H1 (cell line): ENCODE results near the gene SSTR4. TPM values are rescaled to one million over a fixed set of nuclear protein-coding genes. Genes with fewer than 3 reads are reported as not detected.
A peak's percentile ranks its signal among the peaks of the same experiment; 100 is the strongest.

Experiments used
- CTCF ChIA-PET: fragments of 300-600 bp; sonication (Branson Sonifier 250); formaldehyde crosslinking; loops from one replicate; lab custom pipeline; 2021; ENCODE audit not compliant: partially characterized antibody; lab: Charles Lee
- POLR2A ChIA-PET: fragments of 300-600 bp; sonication (Branson Sonifier 250); formaldehyde crosslinking; loops from one replicate; lab custom pipeline; 2021; ENCODE audit warnings: inconsistent platforms; ENCODE audit not compliant: partially characterized antibody; lab: Charles Lee
- DNase-seq, 2 experiments: peaks; one replicate each; pipeline versions ENCODE4 v3.0.0 to v3.0.0-alpha.2; 2010 to 2022; ENCODE audit warnings: low spot score in 2 of 2, low read depth in 1 of 2, mixed read lengths in 1 of 2
- FAIRE-seq: peaks from 2 replicates; lab custom pipeline; 2011; peaks lifted over from hg19 to GRCh38; lab: Jason Lieb, UNC
- H2AFZ ChIP-seq: 2 replicates; pipeline ENCODE4 v1.8.1; 2012; ENCODE audit warnings: low read length, inconsistent platforms
- H2AK5ac ChIP-seq: 2 replicates; pipeline ENCODE4 v1.6.1; 2013; ENCODE audit warnings: low read depth, low read length
- H2BK120ac ChIP-seq: replicated peaks from 2 replicates; pipeline ENCODE3; 2013; ENCODE audit warnings: low read depth, low read length, inconsistent platforms
- H2BK12ac ChIP-seq: 2 replicates; pipeline ENCODE4 v1.6.1; 2013; ENCODE audit warnings: low read depth, low read length
- H2BK15ac ChIP-seq: 2 replicates; pipeline ENCODE4 v1.6.1; 2013; ENCODE audit warnings: low read length
- H2BK20ac ChIP-seq: 2 replicates; pipeline ENCODE4 v1.6.1; 2013; ENCODE audit warnings: low read length
- H2BK5ac ChIP-seq: 2 replicates; pipeline ENCODE4 v1.6.1; 2013; ENCODE audit warnings: low read depth, low read length
- H3K14ac ChIP-seq: 2 replicates; pipeline ENCODE4 v1.6.1; 2013; ENCODE audit warnings: inconsistent platforms; ENCODE audit not compliant: insufficient read length
- H3K18ac ChIP-seq: 2 replicates; pipeline ENCODE4 v1.6.1; 2013; ENCODE audit warnings: low read length; ENCODE audit errors: extremely low read depth
- H3K23ac ChIP-seq: 2 replicates; pipeline ENCODE4 v1.6.1; 2013; ENCODE audit warnings: inconsistent platforms; ENCODE audit not compliant: insufficient read length
- H3K23me2 ChIP-seq: 2 replicates; pipeline ENCODE4 v1.6.1; 2013; ENCODE audit warnings: low read depth, low read length
- H3K27ac ChIP-seq: 2 replicates; pipeline ENCODE4 v1.6.1; 2011; ENCODE audit warnings: low read depth, low read length, inconsistent platforms
- H3K27me3 ChIP-seq, 4 experiments: replicated peaks in 1 of 4; 1 replicate in 1 of 4; 2 replicates in 3 of 4; pipeline versions ENCODE4 v1.6.1 to v1.8.1; 2011 to 2013; ENCODE audit warnings: low read length in 3 of 4, mild to moderate bottlenecking in 3 of 4, inconsistent platforms in 2 of 4, mixed read lengths in 2 of 4, moderate library complexity in 1 of 4; ENCODE audit not compliant: control insufficient read depth in 3 of 4, insufficient read depth in 3 of 4; ENCODE audit errors: extremely low read depth in 1 of 4
- H3K36me3 ChIP-seq, 4 experiments: 2 replicates each; pipeline versions ENCODE4 v1.6.1 to v1.8.1; 2011 to 2013; ENCODE audit warnings: mild to moderate bottlenecking in 4 of 4, low read length in 3 of 4, moderate library complexity in 2 of 4, control low read depth in 1 of 4, inconsistent platforms in 1 of 4; ENCODE audit not compliant: insufficient read depth in 4 of 4, control insufficient read depth in 2 of 4
- H3K4ac ChIP-seq: replicated peaks from 2 replicates; pipeline ENCODE3; 2013; ENCODE audit warnings: low read length, low read depth, mixed read lengths, inconsistent platforms; ENCODE audit not compliant: insufficient read length
- H3K4me1 ChIP-seq, 4 experiments: replicated peaks in 1 of 4; 1 replicate in 1 of 4; 2 replicates in 3 of 4; pipeline versions ENCODE4 v1.6.1 to v1.8.1; 2011 to 2013; ENCODE audit warnings: low read length in 3 of 4, inconsistent platforms in 2 of 4, mixed read lengths in 1 of 4; ENCODE audit not compliant: insufficient read depth in 4 of 4, control insufficient read depth in 3 of 4
- H3K4me2 ChIP-seq, 2 experiments: 2 replicates each; pipeline versions ENCODE4 v1.6.1 to v1.8.1; 2011 to 2013; ENCODE audit warnings: low read depth in 2 of 2, low read length in 2 of 2, control low read depth in 1 of 2, inconsistent platforms in 1 of 2, mild to moderate bottlenecking in 1 of 2; ENCODE audit not compliant: insufficient read depth in 1 of 2
- H3K4me3 ChIP-seq, 4 experiments: fragments of 200-600, 300-600 bp in 1 of 4; sonication (generic), shearing (Covaris generic), sonication (Bioruptor Twin) in 1 of 4; 2 replicates each; pipeline versions ENCODE4 v1.5.1 to v1.8.1; 2011 to 2016; ENCODE audit warnings: low read length in 4 of 4, low read depth in 3 of 4, control low read depth in 2 of 4, inconsistent platforms in 2 of 4, mild to moderate bottlenecking in 2 of 4, mixed read lengths in 1 of 4, moderate library complexity in 1 of 4; ENCODE audit not compliant: insufficient read depth in 2 of 4; ENCODE audit errors: extremely low read depth in 1 of 4
- H3K56ac ChIP-seq: replicated peaks from 2 replicates; pipeline ENCODE3; 2013; ENCODE audit warnings: low read depth, mild to moderate bottlenecking, mixed read lengths, low read length, inconsistent platforms; ENCODE audit not compliant: insufficient read length
- H3K79me1 ChIP-seq: 2 replicates; pipeline ENCODE4 v1.6.1; 2013; ENCODE audit warnings: low read depth, low read length, control low read depth
- H3K79me2 ChIP-seq, 2 experiments: 2 replicates each; pipeline versions ENCODE4 v1.6.1 to v1.8.1; 2012 to 2013; ENCODE audit warnings: low read length in 2 of 2, mild to moderate bottlenecking in 2 of 2, inconsistent platforms in 1 of 2; ENCODE audit not compliant: insufficient read depth in 2 of 2, control insufficient read depth in 1 of 2
- H3K9ac ChIP-seq, 4 experiments: replicated peaks in 1 of 4; 1 replicate in 1 of 4; 2 replicates in 3 of 4; pipeline versions ENCODE4 v1.6.1 to v1.8.1; 2011 to 2013; ENCODE audit warnings: low read depth in 3 of 4, low read length in 3 of 4, control low read depth in 2 of 4, mild to moderate bottlenecking in 2 of 4, moderate library complexity in 2 of 4, inconsistent platforms in 1 of 4; ENCODE audit errors: extremely low read depth in 1 of 4
- H3K9me3 ChIP-seq, 2 experiments: 2 replicates each; pipeline versions ENCODE4 v1.6.1 to v1.8.1; 2012 to 2013; ENCODE audit warnings: mild to moderate bottlenecking in 2 of 2, moderate library complexity in 2 of 2, control low read depth in 1 of 2, inconsistent platforms in 1 of 2, low read depth in 1 of 2, low read length in 1 of 2, mixed read lengths in 1 of 2; ENCODE audit not compliant: insufficient read depth in 2 of 2
- H4K20me1 ChIP-seq, 2 experiments: replicated peaks in 1 of 2; 2 replicates each; pipeline versions ENCODE3 to v1.8.1; 2011 to 2013; ENCODE audit warnings: inconsistent platforms in 2 of 2, low read length in 2 of 2, mild to moderate bottlenecking in 1 of 2; ENCODE audit not compliant: insufficient read depth in 2 of 2, control insufficient read depth in 1 of 2
- H4K5ac ChIP-seq: 2 replicates; pipeline ENCODE4 v1.6.1; 2013; ENCODE audit warnings: low read length, low read depth, mixed read lengths, inconsistent platforms; ENCODE audit not compliant: insufficient read length
- H4K8ac ChIP-seq: 2 replicates; pipeline ENCODE4 v1.8.0; 2013; ENCODE audit warnings: mild to moderate bottlenecking, moderate library complexity, low read length, inconsistent platforms; ENCODE audit not compliant: insufficient read depth; ENCODE audit errors: extremely low read depth
- H4K91ac ChIP-seq: replicated peaks from 2 replicates; pipeline ENCODE3; 2013; ENCODE audit warnings: low read length, mixed read lengths, inconsistent platforms; ENCODE audit not compliant: insufficient read length
- BCL11A ChIP-seq, 2 experiments: IDR thresholded peaks; one replicate each; pipeline ENCODE4 v1.6.1; 2011; ENCODE audit warnings: low read depth in 2 of 2, low read length in 2 of 2, mild to moderate bottlenecking in 2 of 2
- CBX8 ChIP-seq: fragments of 300-800, 300-1000 bp; sonication (generic); IDR thresholded peaks from 2 replicates; pipeline ENCODE4 v1.7.1; 2016; ENCODE audit warnings: low read depth, low read length, borderline replicate concordance
- CEBPB ChIP-seq: IDR thresholded peaks from 2 replicates; pipeline ENCODE4 v1.6.1; 2012; ENCODE audit warnings: low read depth, low read length
- CHD1 ChIP-seq: IDR thresholded peaks from 2 replicates; pipeline ENCODE4 v1.6.1; 2012; ENCODE audit warnings: low read depth, low read length, improper control_type of control experiment
- CTBP2 ChIP-seq: IDR thresholded peaks from 2 replicates; pipeline ENCODE4 v1.7.0; 2011; ENCODE audit warnings: borderline replicate concordance, mild to moderate bottlenecking, moderate library complexity, mixed read lengths, low read length; ENCODE audit not compliant: insufficient read depth, insufficient read length
- EP300 ChIP-seq, 2 experiments: IDR thresholded peaks; 1 replicate in 1 of 2; 2 replicates in 1 of 2; pipeline ENCODE4 v1.6.1; 2011 to 2012; ENCODE audit warnings: low read depth in 2 of 2, low read length in 2 of 2, mild to moderate bottlenecking in 2 of 2, borderline replicate concordance in 1 of 2, inconsistent platforms in 1 of 2, moderate library complexity in 1 of 2
- EZH2 ChIP-seq: fragments of 200-600 bp; sonication (generic); IDR thresholded peaks from 2 replicates; pipeline ENCODE4 v1.7.1; 2012; ENCODE audit warnings: low read depth, mild to moderate bottlenecking, moderate library complexity, low read length, inconsistent platforms; ENCODE audit not compliant: severe bottlenecking
- POLR2AphosphoS5 ChIP-seq: IDR thresholded peaks from 2 replicates; pipeline ENCODE4 v1.6.1; 2011; ENCODE audit warnings: low read depth, low read length
- RAD21 ChIP-seq, 2 experiments: IDR thresholded peaks in 1 of 2; conservative IDR thresholded peaks in 1 of 2; 2 replicates each; pipeline ENCODE4 v1.6.1; 2011; ENCODE audit warnings: low read depth in 2 of 2, low read length in 2 of 2, improper control_type of control experiment in 1 of 2, inconsistent platforms in 1 of 2, mild to moderate bottlenecking in 1 of 2, moderate library complexity in 1 of 2
- RXRA ChIP-seq: IDR thresholded peaks from 2 replicates; pipeline ENCODE4 v1.6.1; 2011; ENCODE audit warnings: low read depth, mild to moderate bottlenecking, low read length, moderate library complexity; ENCODE audit not compliant: insufficient read depth
- SP2 ChIP-seq: IDR thresholded peaks from 2 replicates; pipeline ENCODE4 v1.6.1; 2012; ENCODE audit warnings: mild to moderate bottlenecking, low read length, inconsistent platforms
- SRF ChIP-seq: IDR thresholded peaks from 2 replicates; pipeline ENCODE4 v1.6.1; 2011; ENCODE audit warnings: mild to moderate bottlenecking, low read depth, low read length, moderate library complexity
- TCF12 ChIP-seq: IDR thresholded peaks from 2 replicates; pipeline ENCODE4 v1.6.1; 2011; ENCODE audit warnings: low read depth, mild to moderate bottlenecking, low read length
- TEAD4 ChIP-seq: IDR thresholded peaks from 2 replicates; pipeline ENCODE4 v1.6.1; 2012; ENCODE audit warnings: low read depth, low read length, inconsistent platforms, mixed read lengths
- WGBS, 2 experiments: shearing (Covaris generic) in 1 of 2; methylation state at CpG; one replicate each; pipeline versions ENCODE4 v1.1.6 to v1.1.7; 2013 to 2015; ENCODE audit warnings: low lambda C conversion rate in 2 of 2, mixed read lengths in 2 of 2, inconsistent platforms in 1 of 2, low coverage in 1 of 2, missing lambda C conversion rate in 1 of 2; ENCODE audit not compliant: insufficient replicate concordance in 2 of 2, insufficient coverage in 1 of 2, insufficient read length in 1 of 2; ENCODE audit errors: extremely low coverage in 1 of 2, missing lambda C conversion rate in 1 of 2; 5-methylcytosine and 5-hydroxymethylcytosine counted together
- polyA plus RNA-seq, 7 experiments: library from polyadenylated mRNA; depleted of rRNA in 3 of 7; stranded (reverse) in 5 of 7; unstranded in 2 of 7; fragments of >200 nt in 5 of 7; fragments of 200-250 nt in 2 of 7; gene quantifications; 1 replicate in 5 of 7; 2 replicates in 1 of 7; 4 replicates in 1 of 7; pipeline versions ENCODE4 v1.2.1 to v1.2.3, GENCODE V29; 2011 to 2013; ENCODE audit warnings: missing spikeins in 2 of 7, mixed read lengths in 2 of 7
- total RNA-seq: library from RNA; stranded (reverse); fragmentation: NEBNext Ultra II Directional; extraction: Animal tissue kit (Norgen Biotek cat#: 25700); gene quantifications from 2 replicates; pipeline ENCODE4 v1.2.1, GENCODE V29; 2021

The SSTR4 gene
- total and polyA plus RNA-seq, 2 of the 8 experiments (the other 6 are each of a cell fraction or from before 2014, with no cell fraction given): 0.05 TPM; not detected in 1

DNA sequence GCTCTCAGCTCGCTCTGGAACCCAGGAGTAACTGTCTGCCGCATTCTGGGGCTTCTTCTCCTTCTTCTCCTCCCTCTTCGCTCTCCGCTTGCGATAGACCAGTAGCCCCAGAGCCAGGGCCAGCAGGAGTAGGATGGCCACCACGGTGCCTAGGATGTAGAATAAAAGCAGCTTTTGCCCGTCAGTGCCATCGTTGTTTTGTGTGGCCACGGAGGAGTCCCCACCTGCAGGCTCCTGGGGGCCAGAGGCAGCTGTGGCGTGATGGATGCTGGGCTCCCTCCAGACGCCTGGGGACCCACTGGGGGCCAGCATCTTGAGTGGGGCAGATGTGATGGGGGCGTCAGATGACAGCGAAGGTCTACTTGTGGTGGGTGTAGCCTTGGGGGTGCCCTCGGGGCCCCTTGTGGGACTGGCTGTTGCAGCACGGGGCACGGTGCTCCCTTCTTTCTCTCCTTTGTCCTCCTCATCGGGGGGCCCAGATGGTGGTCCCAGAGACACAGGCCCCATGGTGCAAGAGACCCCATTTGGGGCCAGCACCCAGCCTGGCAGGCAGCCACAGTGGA, 49.3 kb downstream of the SSTR4 start:
- Histone ChIP-seq H3K9ac (no peak overlapping the region), H3K23ac (no peak overlapping the region), H4K20me1 (no peaks in the 10 kb centered on the region), H2BK15ac (no peak overlapping the region; the same call in 1 of the 2 replicates), H3K9me3 (no peaks in the 10 kb centered on the region), H3K4ac (no peak overlapping the region), H2BK20ac (no peak overlapping the region), H3K79me1 (no peaks in the 10 kb centered on the region), H3K27ac (no peak overlapping the region), H4K91ac (peak overlapping the region; percentile 47), H3K4me1 (peaks cover 0 to 7% (median 2%) of the 10 kb centered on the region in 4 experiments; a peak in 2 of 7 replicates), H2BK12ac (no peak overlapping the region), H3K4me2 (no peak overlapping the region), H3K4me3 (no peak overlapping the region), H2BK5ac (no peak overlapping the region), H2AK5ac (no peak overlapping the region; the same call in 1 of the 2 replicates), H4K8ac (peak overlapping the region; percentile 75), H3K79me2 (no peaks in the 10 kb centered on the region), H2BK120ac (no peak overlapping the region), H3K27me3 (no peaks in the 10 kb centered on the region), H3K18ac (no peak overlapping the region), H2AFZ (no peak overlapping the region), H3K23me2 (no peaks in the 10 kb centered on the region), H4K5ac (no peak overlapping the region), H3K56ac (no peak overlapping the region), H3K14ac (no peak overlapping the region), H3K36me3 (no peaks in the 10 kb centered on the region)
- FAIRE-seq (no peak), DNase-seq (no peak)
- 96% methylated on average over 7 of the region's 17 CpGs; no CpG with 5 or more reads in 1 of the 2 experiments for WGBS, 2 experiments
- POLR2A ChIA-PET: no interaction called here
- CTCF ChIA-PET: interaction anchor here (1.4 to 2.1 kb wide), 4 partner anchors 10 to 117 kb away, joined by 3 to 6 read pairs (median 5); no protein-coding TSS in a partner anchor
- TF ChIP-seq SP2: no peak
- no peak for TF ChIP-seq RXRA
- no peak for TF ChIP-seq BCL11A (IDR thresholded peaks at IDR 0.05; ENCODE audit: low read depth in 2 of 2, low read length in 2 of 2)
- TF ChIP-seq CBX8: no peak
- no peak for TF ChIP-seq EP300 (IDR thresholded peaks at IDR 0.05; ENCODE audit: borderline replicate concordance in 1 of 2, low read depth in 2 of 2, low read length in 2 of 2)
- TF ChIP-seq TEAD4: no peak
- TF ChIP-seq RAD21 (IDR thresholded peaks at IDR 0.05 in 1 of 2, conservative IDR thresholded peaks at IDR 0.05 in 1 of 2; ENCODE audit: low read depth in 2 of 2, low read length in 2 of 2): no peak
- no peak for TF ChIP-seq CHD1
- no peak for TF ChIP-seq CTBP2
- no peak for TF ChIP-seq TCF12
- no peak for TF ChIP-seq EZH2
- TF ChIP-seq POLR2AphosphoS5: no peak
- no peak for TF ChIP-seq CEBPB
- no peak for TF ChIP-seq SRF
